ENCODE measurements around the gene BTBD1.
A peak's percentile ranks its signal among the peaks of the same experiment; 100 is the strongest.

Gene BTBD1

DNA sequence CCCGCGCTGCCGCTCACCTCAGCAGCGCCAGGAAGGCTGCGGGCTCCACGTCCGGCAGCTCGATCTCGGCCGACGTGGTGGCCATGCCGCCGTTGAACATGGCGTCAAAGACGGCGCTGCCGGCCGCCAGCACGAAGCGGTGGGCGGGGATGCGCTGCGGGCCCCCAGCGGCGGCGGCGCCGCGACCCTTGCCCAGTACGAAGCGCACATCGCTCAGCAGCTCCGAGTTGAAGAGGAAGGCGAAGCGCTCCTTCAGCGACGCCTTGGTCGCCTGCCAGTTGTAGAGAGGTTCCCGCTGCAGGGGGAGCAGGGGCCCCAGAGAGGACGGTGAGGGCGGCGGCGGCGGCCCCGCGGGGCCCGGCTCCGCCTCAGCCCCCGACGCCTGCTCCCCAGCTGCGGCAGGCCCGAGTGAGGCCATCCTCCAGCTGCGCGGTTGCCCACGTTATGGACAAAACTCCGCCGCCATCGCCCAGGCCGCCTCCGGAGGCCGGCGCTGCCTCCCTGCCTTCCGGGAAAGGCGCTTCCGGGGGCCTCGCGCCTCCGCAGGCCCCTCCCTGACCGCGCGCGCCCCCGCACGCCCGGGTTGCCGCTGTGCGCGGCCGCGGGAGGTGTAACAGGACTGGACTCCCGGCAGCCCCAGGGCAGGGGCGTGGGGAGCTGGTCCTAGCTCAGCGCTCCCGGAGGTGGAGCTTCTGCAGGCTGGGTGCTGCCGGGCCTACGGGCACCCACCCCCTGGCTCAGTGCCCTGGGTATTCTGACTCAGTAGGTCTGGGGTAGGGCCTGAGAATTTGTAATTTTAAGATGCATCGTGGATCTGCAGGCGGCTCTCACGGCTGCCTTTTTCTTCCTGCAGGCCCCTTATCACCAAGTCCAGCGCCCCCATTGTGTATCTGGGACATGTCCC, at the start of gene BTBD1:
BTBD1 (minus strand) TSS at position 519 of the 904 bp plus-strand sequence; CDS start at position 418, 101 bp downstream.
- peak; percentile 53 to 67 for DNase-seq (ENCODE audit: low read depth in 2 of 2)

DNA sequence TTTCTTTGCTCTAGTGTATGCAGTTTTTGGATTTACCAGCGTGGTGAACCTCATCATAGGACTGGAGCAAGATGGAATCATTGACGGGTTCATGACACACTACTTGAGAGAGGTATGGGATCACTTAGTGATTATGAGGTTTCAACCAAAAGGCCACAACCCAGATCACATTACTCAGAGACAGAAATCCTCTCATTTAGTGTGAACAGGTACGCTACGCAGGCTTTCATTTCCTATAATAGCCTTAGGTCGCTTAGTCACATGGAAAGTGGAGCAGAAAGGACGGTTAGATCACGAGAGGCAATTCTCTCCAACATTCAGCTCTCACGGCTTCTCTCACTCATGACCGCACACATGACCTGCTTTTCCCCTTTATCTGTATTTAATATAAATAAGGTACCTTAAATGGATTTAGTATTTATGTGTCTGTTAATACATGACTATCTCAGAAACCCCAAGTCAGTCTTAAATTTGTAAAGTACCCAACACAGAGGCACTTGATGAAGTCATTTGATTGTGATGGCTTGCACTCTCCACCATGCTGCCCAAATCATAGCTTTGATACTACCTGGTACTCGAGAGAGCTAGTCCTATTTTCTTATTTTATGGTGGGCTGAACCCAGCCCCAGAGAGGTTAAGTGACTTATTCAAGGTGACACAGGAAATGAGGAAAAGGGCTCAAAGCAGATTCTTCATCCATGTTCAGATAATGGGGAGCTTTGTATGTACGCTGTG, 48.9 kb upstream of the BTBD1 start:
- DNase-seq (ENCODE audit: low read depth in 2 of 2) = no peak

DNA sequence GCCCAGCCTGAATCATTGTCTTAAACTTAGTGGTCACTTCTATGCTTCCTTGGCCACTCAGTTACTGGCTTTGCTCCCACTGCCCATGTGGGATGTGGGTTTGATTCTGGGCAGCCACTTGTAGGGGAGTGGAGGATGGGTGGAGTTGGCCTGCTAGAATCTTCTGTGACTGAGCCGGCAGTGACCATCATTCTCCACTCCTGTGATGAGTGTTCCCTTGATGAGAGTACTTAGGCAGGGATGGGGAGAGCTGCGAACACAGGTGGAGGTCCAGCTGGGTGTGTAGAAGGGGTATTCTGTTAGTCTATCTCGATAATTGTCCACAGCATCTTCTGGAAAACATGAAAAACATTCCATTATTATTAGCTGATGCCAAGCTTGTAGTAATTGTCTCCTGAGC, 48.4 kb upstream of the BTBD1 start:
- no peak for DNase-seq (ENCODE audit: low read depth in 2 of 2)

DNA sequence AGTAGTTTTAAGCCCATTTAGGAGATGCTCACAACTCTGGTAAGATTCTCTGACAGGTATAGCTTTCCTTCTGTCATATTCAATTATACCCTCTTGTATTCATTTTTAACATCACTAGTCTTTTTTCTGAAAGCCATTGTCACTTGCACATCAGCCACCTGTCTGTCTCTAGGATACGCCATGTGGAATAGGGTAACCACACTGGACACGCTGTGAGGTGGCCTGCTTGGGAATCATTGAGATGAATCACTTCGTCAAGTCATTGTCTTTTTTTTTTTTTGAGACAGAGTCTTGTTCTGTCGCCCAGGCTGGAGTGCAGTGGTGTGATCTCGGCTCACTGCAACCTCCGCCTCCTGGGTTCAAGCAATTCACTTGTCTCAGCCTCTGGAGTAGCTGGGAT, 47.8 kb upstream of the BTBD1 start:
- DNase-seq (ENCODE audit: low read depth in 2 of 2) = no peak

DNA sequence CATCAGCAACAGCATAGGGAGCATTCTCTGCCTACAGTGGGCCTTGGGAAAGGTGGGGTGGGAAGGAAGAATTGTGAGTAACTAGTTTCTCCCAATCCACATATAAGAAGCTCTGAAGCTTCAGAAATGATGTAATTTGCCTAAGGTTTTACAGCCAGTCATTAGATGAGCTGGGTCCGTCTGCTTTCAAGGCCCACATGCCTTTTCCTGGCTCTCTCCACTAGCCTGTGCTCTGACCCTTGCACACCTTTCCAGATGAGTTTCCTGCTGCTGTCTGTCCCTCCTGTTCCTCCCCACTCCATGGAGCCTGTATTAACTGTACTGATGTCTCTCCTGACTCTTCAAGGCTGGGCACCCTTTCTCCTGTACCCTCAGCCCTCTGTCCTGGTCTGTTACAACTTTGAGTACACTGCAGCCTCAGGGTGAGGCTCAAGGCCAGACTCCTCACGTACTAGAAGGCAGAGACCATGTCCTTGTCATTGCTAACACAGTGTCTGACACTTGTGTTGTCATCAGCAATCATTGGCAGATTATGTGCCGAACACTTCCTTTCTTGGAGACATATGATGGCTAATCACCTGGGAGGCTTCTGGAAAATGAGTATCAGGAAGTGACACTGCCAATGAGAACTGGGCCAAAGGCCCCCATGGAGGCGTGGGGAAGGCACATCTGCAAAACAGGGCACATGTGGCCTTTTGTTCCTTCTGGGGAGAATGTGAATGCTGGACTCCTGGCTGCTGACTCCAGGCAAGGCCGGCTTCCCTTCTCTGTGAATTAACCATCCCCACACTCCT, 47.0 kb upstream of the BTBD1 start:
- no peak for DNase-seq (ENCODE audit: low read depth in 2 of 2)

DNA sequence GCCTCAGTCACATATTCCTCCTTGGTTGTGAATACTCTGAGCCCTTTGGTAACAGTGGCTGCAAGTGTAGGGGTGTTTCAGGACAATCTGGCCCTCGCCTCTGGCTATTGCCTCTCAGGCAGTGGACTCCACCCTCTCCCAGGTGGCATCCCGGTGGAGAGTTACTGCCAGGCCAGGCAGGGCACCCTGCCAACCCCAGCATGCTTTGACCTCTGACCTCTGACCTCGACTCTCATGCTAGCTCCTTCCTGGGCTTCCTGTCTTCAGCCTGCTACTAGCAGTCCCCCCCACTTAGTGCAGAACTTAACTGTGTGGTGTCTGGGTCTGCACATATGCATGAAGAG, 45.9 kb upstream of the BTBD1 start:
- DNase-seq (ENCODE audit: low read depth in 2 of 2) = no peak

DNA sequence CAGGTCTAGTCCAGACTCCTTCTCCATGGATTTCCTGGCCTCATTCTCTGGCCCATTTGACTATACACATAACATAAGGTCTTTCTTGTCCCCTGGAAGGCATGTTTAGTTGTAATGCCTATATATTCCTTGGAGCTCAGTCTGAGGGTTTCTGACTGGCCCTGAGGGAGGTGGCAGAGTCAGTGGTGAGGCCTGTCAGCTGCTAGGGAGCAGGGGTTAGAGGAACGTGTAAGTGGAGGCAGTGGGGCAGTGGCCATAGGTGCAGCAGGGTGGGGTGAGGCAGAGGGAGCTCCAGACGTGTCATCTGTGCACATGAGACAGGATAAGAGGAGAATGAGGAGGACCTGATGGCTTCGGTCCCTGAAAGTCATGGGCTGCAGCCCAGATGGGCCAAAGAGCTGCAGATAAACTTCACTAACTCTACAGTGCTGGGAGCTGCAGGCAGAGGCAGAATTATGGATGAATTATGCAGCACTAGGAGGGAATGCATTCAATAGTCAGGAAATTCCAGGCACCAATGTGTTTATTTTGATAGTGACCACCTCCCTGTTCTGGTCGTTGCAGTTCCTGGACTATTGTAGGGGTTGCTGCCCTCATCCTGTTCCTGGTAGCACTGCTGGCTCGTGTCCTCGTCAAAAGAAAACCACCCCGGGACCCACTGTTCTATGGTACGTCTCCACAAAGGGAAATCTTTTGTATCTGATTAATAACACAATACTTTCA, 45.3 kb upstream of the BTBD1 start:
- DNase-seq (ENCODE audit: low read depth in 2 of 2) = no peak

DNA sequence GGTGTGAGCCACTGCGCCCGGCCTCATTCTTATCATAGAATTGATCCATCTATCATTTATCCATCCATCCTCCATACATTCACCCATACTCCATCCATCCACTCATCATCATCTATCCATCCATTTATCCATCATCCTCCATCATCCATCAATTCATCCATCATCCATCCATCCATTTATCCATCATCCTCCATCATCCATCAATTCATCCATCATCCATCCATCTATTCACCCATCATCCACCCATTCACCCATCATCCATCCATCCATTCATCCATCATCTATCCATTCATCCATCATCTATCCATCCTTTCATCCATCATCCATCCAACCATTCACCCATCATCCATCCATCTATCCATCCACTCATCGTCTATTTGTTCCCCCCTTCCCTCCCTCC, 44.1 kb upstream of the BTBD1 start:
- DNase-seq (ENCODE audit: low read depth in 2 of 2) = no peak

DNA sequence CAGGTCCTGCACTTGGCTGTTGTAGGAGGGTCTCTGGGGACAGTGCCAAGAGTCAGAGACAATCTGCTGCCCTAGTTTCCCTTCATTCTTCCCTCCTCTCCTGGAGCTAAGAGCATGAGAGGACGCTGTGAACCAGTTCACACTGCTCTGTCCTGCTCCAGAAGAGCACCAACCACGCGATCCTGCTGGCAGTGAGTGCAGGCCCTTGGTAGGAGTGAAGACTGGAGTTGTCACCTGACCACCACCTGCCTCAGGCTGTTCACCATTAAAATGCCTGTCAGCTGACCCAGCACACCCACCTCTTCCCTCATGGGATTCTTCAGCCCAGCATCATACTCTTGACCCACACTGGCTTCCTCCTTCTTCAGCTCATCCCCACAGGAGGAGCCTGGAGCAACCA, 43.3 kb upstream of the BTBD1 start:
- DNase-seq (ENCODE audit: low read depth in 2 of 2) = no peak

DNA sequence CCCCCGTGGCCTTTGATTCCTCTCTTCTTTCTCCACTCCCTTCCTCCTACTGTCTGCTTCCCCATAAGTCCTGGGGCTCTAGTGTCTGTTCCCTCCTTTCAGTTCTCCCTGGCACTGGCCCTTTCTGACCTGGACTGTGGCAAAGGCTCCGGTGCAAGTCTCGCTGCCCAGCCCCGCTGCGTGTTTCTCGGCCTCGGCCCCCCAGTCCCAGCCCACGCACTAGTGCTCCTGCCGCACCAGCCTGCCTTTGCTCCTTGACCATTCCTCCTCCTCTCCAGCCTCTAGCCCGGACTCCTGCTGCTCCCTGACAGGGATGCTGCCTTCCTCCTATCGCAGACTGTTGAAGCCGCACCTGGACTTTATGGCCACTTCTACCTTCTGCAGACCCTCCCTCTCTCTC, 42.5 kb upstream of the BTBD1 start:
- DNase-seq (ENCODE audit: low read depth in 2 of 2) = no peak

DNA sequence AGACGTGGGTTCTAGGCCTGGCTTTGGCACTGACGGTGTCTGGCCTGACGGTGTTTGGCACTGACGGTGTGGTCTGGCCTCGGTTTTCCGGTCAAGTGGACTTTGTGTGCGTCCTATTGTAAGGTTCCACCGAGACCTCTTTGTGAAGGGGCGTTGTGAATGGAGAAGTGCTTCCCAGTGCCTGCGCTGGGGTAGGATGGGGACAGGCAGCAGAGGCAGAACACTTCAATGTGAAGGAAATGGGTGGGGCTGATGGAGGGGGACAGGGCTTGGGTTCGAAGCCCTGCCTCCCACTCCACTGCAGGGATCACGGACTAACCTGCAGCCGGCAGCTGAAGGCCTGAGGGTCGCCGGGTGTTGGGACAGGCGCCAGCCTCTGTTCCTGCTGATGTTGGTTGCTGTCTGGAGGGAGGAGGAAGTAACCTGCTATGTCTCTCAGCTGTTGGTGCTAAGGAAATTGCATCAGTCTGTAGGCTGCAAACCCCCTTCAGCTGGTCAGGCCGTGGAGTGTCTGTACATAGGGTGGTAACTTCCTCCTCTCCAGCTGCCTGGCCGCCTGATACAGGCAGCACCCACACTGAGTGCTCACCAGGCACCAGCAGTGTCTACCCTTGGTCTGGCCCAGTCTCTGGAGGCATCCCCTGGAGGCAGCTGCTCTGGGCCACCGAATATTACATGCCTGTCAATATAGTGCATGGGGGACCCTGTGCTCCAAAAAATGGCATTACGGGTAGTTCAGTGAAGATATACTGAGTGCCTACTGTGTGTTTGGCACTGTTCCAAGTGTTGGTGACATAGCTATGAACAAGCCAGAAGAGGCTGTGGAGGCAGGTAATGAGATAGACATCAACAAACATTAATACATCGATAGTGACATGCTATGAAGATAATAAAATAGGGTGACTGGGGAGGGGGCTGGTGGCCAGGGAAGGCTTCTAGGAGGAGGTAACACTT, 41.5 kb upstream of the BTBD1 start:
- no peak for DNase-seq (ENCODE audit: low read depth in 2 of 2)

DNA sequence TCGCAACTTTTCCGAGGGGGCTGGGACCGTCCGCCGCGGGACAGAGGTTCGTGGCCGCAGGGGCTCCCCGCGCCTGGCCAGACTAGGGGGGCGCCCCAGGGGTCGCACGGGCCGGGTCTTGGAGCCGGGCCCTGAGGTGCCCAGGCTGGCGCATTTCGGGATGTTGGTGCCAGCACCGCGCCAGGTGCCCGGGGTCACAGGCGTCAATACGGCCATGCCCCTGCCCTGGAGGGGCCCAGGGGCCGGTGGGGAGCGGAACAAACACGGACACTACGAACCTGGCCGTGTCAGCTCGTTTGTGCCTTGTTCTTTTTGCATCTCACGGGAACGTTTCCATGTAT, 40.8 kb upstream of the BTBD1 start:
- DNase-seq (ENCODE audit: low read depth in 2 of 2) = no peak

DNA sequence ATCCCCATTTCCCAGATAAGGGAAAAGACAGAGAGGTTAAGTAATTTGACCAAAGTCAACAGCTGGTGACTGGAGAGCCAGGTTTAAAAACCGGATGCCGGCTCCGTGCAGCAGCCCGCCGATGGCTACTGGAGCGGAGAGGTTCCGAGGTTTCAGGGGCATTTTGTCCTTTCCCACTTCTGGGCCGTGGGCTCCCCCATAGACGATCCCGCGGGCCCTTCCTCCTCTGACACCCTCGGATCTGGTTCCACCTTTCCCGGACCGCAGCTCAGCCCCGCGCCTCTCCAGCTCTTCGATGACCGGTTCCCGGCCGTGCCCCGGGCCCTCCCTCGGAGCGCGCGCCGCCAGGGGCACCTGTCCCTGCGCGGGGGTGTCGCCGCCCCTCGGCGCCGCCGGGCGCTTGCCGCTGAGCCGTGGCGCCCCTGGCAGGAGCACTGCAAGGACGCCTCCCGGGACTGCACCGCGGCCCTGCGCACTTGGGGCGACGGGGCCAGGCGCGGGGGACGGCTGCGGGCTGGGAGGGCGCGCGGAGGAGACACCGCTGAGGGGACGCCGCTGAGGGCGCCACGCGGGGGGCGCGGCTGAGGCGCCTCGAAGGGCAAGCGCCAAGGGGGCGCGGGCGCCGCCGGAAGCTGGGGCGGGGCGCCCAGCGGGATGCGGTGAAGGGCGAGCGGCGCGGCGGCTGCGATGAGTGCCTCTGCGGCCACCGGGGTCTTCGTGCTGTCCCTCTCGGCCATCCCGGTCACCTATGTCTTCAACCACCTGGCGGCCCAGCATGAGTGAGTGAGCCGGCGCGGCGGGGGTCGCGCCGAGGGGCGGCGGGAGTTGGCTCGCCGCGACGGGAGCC, 40.2 kb upstream of the BTBD1 start, which contains the start of gene TM6SF1:
TM6SF1 (plus strand) TSS at position 652 of the 847 bp plus-strand sequence; CDS start at position 688, 36 bp downstream.
- no peak for DNase-seq (ENCODE audit: low read depth in 2 of 2)

DNA sequence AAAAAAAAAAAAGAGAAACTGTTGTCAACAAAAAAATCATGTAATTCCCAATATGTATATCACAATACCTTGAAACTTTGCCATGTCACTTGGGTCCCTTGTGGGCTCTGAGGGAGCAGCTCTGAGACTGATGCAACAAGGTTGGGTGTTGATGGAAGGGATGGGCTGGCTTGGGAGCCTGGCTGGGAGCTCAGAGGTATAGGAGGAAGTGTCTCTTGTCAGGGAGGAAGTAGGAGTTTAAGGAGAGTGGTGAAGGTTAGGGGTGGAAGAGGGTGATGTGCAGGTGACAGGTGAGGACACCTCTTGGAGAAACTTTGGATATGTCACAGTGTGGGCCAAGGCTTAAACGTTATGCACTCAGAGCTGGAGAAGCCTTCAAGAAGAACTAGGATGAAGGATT, 38.4 kb upstream of the BTBD1 start:
- no peak for DNase-seq (ENCODE audit: low read depth in 2 of 2)

DNA sequence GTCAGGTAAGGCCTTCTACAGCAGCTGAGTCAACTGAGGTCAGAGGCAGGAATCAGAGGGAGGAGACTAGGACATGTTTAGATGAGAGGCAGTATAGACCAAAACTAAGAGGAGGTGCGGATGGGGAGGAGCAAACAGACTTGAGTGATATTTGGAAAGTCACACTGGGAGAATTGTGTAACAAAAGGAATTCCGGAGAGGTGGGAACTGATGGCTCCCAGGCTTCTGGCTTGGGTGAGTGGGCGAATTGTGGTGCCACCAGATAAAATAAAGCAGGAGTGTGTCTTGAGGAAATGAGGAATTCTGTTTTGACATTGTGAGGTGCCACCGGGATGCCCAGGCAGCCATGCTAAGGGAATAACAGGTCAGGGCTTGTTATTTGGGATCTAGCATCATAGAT, 37.1 kb upstream of the BTBD1 start:
- no peak for DNase-seq (ENCODE audit: low read depth in 2 of 2)

DNA sequence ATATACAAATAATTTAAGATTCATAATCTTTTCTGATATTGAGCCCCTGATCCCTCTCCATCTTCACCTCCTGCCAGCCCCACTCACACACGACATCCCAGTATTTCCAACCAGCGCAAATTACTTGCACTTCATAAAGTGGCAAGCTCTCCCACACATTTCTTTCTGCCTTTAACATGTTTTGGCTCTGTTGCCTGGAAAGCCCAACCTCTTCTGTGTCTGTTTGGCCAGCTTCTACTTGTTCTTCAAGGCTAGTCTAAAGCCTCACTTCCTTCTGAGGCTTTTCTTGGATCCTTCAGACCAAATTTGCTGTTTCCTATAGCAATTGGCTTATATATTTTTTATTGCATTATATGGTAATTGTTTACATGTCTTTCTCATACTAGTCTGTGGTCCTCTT, 35.3 kb upstream of the BTBD1 start:
- no peak for DNase-seq (ENCODE audit: low read depth in 2 of 2)

DNA sequence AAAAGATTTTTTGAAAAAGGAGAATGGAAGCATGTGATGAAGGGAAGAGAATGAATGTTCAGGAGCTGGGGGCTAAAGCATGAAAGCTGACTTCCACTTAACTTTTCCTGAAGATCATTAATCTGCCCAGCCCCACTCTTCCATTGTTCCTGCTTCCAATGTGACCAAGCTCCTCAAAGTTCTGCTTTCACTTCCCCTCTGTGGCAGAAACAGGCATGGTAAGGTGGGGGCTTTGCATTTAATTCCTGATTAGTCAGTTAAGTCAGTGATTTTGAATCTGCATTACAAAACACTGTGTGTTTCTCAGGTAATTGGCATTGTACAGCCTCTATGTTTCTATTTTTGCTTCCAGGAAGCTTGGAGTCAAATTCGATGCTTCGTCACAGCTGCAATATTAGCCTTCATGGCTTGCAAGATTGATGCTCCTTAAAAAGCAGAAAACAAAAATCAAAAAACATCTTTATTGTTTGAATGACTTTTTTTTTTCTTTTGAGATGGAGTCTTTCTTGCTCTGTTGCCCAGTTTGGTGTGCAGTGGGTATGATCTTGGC, 33.1 kb upstream of the BTBD1 start:
- no peak for DNase-seq (ENCODE audit: low read depth in 2 of 2)

DNA sequence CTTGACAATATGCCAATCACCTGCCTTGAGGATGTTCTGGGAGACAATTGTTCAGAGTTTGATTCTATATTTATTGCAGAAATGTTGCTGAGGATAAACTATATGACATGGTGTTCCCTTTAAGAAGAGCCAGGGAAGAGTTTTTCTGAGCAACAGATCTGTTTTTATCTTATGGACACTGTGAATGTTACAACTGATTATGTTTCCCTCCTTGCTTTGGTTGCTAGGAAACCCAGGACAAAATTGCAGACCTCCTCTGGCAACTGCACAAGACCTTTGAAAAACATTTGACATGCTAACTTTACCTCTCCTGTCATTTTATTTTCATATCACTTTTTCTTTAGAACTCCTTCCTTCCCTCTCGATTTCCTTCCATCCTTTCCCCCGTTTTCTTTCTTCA, 32.2 kb upstream of the BTBD1 start:
- no peak for DNase-seq (ENCODE audit: low read depth in 2 of 2)

DNA sequence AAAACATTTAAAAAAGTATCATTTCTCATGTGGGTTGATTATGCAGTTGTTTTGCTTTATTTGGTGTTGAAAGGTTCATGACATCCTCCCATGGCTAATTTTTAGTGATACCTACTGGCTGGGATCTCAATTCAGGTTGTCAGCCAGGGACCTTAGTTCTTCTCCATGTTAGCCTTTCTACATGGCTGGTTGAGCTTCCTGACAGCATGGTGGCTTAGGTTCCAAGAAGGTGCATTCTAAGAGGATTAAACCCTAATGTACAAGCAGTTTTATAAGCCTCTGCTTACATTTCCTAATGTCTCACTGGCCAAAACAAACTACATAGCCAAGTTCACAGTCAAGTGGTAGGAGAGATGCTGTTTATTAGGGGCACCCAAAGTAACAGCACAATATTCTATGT, 31.0 kb upstream of the BTBD1 start:
- DNase-seq (ENCODE audit: low read depth in 2 of 2) = no peak

Data from stimulated activated CD4-positive, alpha-beta T cell treated with anti-CD3 and anti-CD28 coated beads, Interleukin-1b, Interleukin-23, amount 100 ng/mL, for 1 hour (primary cell).